MCF 10A (cell line): Measurements from ENCODE around the gene COL28A1. TPM values are rescaled to one million over a fixed set of nuclear protein-coding genes. Genes with fewer than 3 reads are reported as not detected.

Experiments
- BruUV-seq: library from RNA; stranded (reverse); fragments of 400-500 nt; replicated peaks from 2 replicates; lab custom pipeline; 2021; lab: Mats Ljungman, UMichigan
- CTCF ChIA-PET: fragments of 300-600 bp; sonication (Branson Sonifier 250); formaldehyde crosslinking; extraction: SDS; loops from one replicate; lab custom pipeline; 2021; ENCODE audit warnings: antibody characterized with exemption, inconsistent platforms; lab: Yijun Ruan, JAX
- POLR2A ChIA-PET: fragments of 300-600, 350-650 bp; sonication (Branson Sonifier 250); formaldehyde crosslinking; extraction: SDS; loops from one replicate; lab custom pipeline; 2020; ENCODE audit warnings: antibody characterized with exemption, inconsistent platforms; lab: Yijun Ruan, JAX
- DNase-seq: peaks from one replicate; pipeline ENCODE4 v3.0.0-alpha.2; 2018; ENCODE audit not compliant: unreplicated experiment
- H3K27ac Mint-ChIP-seq: one replicate; pipeline ENCODE4 v1.8.0; 2022; ENCODE audit warnings: mild to moderate bottlenecking, low read depth, mixed read lengths; ENCODE audit not compliant: unreplicated experiment
- H3K27me3 Mint-ChIP-seq: one replicate; pipeline ENCODE4 v1.8.0; 2022; ENCODE audit warnings: mixed read lengths; ENCODE audit not compliant: insufficient read depth, unreplicated experiment
- H3K36me3 Mint-ChIP-seq: one replicate; pipeline ENCODE4 v1.8.0; 2022; ENCODE audit warnings: mild to moderate bottlenecking, moderate library complexity, mixed read lengths; ENCODE audit not compliant: insufficient read depth, unreplicated experiment
- H3K4me1 Mint-ChIP-seq: one replicate; pipeline ENCODE4 v1.8.0; 2022; ENCODE audit warnings: mixed read lengths; ENCODE audit not compliant: insufficient read depth, unreplicated experiment
- H3K4me3 Mint-ChIP-seq: one replicate; pipeline ENCODE4 v1.8.0; 2022; ENCODE audit warnings: mild to moderate bottlenecking, moderate library complexity, mixed read lengths; ENCODE audit not compliant: unreplicated experiment
- H3K9me3 Mint-ChIP-seq: one replicate; pipeline ENCODE4 v1.8.0; 2022; ENCODE audit warnings: mixed read lengths; ENCODE audit not compliant: unreplicated experiment
- intact Hi-C: fragments of 100-400 bp; cut with micrococcal nuclease; formaldehyde crosslinking; loops from 2 replicates; pipeline ENCODE4 v1.14.1; 2022
- total RNA-seq: library from RNA; stranded (reverse); gene quantifications from 2 replicates; pipeline ENCODE4 v1.2.3, GENCODE V29; 2022
- TF ChIP-seq, protein P1 (sequence below): fragments of 200-600 bp; IDR thresholded peaks from one replicate; pipeline ENCODE4 v1.8.0; 2022; ENCODE audit warnings: antibody characterized with exemption, mild to moderate bottlenecking; ENCODE audit not compliant: unreplicated experiment

The COL28A1 gene
- total RNA-seq, 1 experiment from 2014 or later = 0.96 TPM

DNA sequence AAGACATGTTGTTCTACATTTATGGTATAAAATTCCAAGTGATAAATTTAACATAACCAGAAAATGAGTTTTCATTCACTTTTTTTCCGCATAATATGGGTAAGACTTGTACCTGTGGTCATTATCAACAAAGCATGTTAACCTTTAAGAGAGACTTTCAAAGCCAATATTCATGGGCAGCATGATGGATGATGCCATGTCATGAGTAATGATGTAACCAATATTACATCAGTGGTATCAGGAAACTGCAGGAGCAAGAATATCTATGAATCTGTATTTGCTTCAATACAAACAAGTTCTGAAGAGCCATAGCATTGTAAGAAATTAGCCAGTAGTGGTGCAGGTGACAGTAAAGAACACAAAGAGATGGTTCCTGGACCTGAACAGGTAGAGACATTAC lies 226.5 kb downstream of the COL28A1 start:
- no peaks in the 10 kb centered on the region for H3K9me3 Mint-ChIP-seq
- POLR2A ChIA-PET = no interaction called here
- no peaks in the 10 kb centered on the region for H3K27me3 Mint-ChIP-seq
- H3K36me3 Mint-ChIP-seq = no peaks in the 10 kb centered on the region
- H3K4me1 Mint-ChIP-seq = no peaks in the 10 kb centered on the region
- TF ChIP-seq, protein P1, sequence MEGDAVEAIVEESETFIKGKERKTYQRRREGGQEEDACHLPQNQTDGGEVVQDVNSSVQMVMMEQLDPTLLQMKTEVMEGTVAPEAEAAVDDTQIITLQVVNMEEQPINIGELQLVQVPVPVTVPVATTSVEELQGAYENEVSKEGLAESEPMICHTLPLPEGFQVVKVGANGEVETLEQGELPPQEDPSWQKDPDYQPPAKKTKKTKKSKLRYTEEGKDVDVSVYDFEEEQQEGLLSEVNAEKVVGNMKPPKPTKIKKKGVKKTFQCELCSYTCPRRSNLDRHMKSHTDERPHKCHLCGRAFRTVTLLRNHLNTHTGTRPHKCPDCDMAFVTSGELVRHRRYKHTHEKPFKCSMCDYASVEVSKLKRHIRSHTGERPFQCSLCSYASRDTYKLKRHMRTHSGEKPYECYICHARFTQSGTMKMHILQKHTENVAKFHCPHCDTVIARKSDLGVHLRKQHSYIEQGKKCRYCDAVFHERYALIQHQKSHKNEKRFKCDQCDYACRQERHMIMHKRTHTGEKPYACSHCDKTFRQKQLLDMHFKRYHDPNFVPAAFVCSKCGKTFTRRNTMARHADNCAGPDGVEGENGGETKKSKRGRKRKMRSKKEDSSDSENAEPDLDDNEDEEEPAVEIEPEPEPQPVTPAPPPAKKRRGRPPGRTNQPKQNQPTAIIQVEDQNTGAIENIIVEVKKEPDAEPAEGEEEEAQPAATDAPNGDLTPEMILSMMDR = no peak
- no TSS peak for BruUV-seq
- intact Hi-C loops = no loop called here
- H3K27ac Mint-ChIP-seq = no peak overlapping the region
- CTCF ChIA-PET = no interaction called here
- DNase-seq = no peak
- no peak overlapping the region for H3K4me3 Mint-ChIP-seq

Other genes with a start within 250 kb of the COL28A1 start
- 43.5 and 65.4 TPM in 2 replicates for gene MIOS, start 31.0 kb upstream of the COL28A1 start, total RNA-seq
- 7.1 and 11.1 TPM in 2 replicates for gene UMAD1, start 104.9 kb upstream of the COL28A1 start, total RNA-seq
- gene RPA3, start 182.7 kb upstream of the COL28A1 start, total RNA-seq = 35.7 and 44.2 TPM in 2 replicates